ENCODE measurements around the gene ZNF512.

DNA sequence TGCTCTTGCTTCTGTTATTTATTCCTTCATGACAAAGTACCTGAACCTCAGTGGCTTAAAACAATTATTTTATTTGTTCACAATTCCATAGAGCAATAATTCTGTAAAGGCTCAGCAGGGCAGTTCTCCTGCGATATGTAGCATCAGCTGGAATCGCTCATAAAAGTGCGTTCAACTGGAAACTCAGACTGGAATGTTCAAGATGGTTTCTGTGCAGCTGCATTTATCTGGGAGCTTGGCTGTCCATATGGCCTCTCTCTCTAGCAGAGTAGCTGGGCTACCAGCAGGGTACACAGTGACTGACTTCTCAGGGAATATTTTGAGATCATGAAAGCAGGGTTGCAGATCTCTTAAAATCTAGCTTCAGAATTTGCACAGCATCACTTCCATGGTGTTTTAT lies 32.5 kb downstream of the ZNF512 start:
- no peak for TF ChIP-seq ELF1 (tag; IDR thresholded peaks at IDR 0.05)
- TF ChIP-seq, protein P1, sequence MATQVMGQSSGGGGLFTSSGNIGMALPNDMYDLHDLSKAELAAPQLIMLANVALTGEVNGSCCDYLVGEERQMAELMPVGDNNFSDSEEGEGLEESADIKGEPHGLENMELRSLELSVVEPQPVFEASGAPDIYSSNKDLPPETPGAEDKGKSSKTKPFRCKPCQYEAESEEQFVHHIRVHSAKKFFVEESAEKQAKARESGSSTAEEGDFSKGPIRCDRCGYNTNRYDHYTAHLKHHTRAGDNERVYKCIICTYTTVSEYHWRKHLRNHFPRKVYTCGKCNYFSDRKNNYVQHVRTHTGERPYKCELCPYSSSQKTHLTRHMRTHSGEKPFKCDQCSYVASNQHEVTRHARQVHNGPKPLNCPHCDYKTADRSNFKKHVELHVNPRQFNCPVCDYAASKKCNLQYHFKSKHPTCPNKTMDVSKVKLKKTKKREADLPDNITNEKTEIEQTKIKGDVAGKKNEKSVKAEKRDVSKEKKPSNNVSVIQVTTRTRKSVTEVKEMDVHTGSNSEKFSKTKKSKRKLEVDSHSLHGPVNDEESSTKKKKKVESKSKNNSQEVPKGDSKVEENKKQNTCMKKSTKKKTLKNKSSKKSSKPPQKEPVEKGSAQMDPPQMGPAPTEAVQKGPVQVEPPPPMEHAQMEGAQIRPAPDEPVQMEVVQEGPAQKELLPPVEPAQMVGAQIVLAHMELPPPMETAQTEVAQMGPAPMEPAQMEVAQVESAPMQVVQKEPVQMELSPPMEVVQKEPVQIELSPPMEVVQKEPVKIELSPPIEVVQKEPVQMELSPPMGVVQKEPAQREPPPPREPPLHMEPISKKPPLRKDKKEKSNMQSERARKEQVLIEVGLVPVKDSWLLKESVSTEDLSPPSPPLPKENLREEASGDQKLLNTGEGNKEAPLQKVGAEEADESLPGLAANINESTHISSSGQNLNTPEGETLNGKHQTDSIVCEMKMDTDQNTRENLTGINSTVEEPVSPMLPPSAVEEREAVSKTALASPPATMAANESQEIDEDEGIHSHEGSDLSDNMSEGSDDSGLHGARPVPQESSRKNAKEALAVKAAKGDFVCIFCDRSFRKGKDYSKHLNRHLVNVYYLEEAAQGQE (IDR thresholded peaks at IDR 0.05; ENCODE audit: borderline replicate concordance), result no peak
- TF ChIP-seq, protein P1 (CRISPR knock-in tag; IDR thresholded peaks at IDR 0.05; ENCODE audit: low read depth), result no peak
- TF ChIP-seq, protein P2, sequence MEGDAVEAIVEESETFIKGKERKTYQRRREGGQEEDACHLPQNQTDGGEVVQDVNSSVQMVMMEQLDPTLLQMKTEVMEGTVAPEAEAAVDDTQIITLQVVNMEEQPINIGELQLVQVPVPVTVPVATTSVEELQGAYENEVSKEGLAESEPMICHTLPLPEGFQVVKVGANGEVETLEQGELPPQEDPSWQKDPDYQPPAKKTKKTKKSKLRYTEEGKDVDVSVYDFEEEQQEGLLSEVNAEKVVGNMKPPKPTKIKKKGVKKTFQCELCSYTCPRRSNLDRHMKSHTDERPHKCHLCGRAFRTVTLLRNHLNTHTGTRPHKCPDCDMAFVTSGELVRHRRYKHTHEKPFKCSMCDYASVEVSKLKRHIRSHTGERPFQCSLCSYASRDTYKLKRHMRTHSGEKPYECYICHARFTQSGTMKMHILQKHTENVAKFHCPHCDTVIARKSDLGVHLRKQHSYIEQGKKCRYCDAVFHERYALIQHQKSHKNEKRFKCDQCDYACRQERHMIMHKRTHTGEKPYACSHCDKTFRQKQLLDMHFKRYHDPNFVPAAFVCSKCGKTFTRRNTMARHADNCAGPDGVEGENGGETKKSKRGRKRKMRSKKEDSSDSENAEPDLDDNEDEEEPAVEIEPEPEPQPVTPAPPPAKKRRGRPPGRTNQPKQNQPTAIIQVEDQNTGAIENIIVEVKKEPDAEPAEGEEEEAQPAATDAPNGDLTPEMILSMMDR (IDR thresholded peaks at IDR 0.05 in 2 of 3, conservative IDR thresholded peaks at IDR 0.05 in 1 of 3; ENCODE audit: insufficient read depth in 2 of 3, low read depth in 1 of 3, low read length in 3 of 3), result no peak
- TF ChIP-seq, protein P3, sequence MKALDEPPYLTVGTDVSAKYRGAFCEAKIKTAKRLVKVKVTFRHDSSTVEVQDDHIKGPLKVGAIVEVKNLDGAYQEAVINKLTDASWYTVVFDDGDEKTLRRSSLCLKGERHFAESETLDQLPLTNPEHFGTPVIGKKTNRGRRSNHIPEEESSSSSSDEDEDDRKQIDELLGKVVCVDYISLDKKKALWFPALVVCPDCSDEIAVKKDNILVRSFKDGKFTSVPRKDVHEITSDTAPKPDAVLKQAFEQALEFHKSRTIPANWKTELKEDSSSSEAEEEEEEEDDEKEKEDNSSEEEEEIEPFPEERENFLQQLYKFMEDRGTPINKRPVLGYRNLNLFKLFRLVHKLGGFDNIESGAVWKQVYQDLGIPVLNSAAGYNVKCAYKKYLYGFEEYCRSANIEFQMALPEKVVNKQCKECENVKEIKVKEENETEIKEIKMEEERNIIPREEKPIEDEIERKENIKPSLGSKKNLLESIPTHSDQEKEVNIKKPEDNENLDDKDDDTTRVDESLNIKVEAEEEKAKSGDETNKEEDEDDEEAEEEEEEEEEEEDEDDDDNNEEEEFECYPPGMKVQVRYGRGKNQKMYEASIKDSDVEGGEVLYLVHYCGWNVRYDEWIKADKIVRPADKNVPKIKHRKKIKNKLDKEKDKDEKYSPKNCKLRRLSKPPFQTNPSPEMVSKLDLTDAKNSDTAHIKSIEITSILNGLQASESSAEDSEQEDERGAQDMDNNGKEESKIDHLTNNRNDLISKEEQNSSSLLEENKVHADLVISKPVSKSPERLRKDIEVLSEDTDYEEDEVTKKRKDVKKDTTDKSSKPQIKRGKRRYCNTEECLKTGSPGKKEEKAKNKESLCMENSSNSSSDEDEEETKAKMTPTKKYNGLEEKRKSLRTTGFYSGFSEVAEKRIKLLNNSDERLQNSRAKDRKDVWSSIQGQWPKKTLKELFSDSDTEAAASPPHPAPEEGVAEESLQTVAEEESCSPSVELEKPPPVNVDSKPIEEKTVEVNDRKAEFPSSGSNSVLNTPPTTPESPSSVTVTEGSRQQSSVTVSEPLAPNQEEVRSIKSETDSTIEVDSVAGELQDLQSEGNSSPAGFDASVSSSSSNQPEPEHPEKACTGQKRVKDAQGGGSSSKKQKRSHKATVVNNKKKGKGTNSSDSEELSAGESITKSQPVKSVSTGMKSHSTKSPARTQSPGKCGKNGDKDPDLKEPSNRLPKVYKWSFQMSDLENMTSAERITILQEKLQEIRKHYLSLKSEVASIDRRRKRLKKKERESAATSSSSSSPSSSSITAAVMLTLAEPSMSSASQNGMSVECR (CRISPR knock-in tag; IDR thresholded peaks at IDR 0.05), result no peak
- no peak for TF ChIP-seq JUND (IDR thresholded peaks at IDR 0.05; ENCODE audit: borderline replicate concordance, low read depth, low read length)
- TF ChIP-seq JUND (tag; IDR thresholded peaks at IDR 0.05; ENCODE audit: borderline replicate concordance, low read depth, low read length), result no peak
- no peak for TF ChIP-seq NONO (IDR thresholded peaks at IDR 0.05; ENCODE audit: low read depth in 2 of 2, low read length in 1 of 2)
- TF ChIP-seq ZNF384 (IDR thresholded peaks at IDR 0.05; ENCODE audit: low read depth, low read length), result no peak
- no peak for TF ChIP-seq POLR2A (conservative IDR thresholded peaks at IDR 0.05)
- no peak for TF ChIP-seq YY1 (IDR thresholded peaks at IDR 0.05; ENCODE audit: borderline replicate concordance in 1 of 3, control insufficient read depth in 1 of 3, extremely low read depth in 1 of 3, insufficient read depth in 3 of 3, insufficient read length in 1 of 3, insufficient replicate concordance in 2 of 3, low read depth in 1 of 3, low read length in 2 of 3)

Measured in K562 (cell line).